B cell (primary cell): ENCODE measurements around the gene HSD3B1.
"Not testable (repeated sequence)": the region's sequence is repeated elsewhere in the genome, so short reads cannot be mapped to it uniquely, and the experiment has no call there.

ENCODE experiments used
- EZH2 ChIP-seq: IDR thresholded peaks from 2 replicates; pipeline ENCODE4 v1.6.1; 2012; ENCODE audit warnings: borderline replicate concordance, low read depth, mild to moderate bottlenecking, moderate library complexity, low read length; ENCODE audit not compliant: insufficient read depth, poor library complexity, severe bottlenecking
- TF ChIP-seq, protein P1 (sequence below): fragments of 200-600 bp; IDR thresholded peaks from one replicate; pipeline ENCODE4 v1.8.0; 2022; ENCODE audit warnings: antibody characterized with exemption, mild to moderate bottlenecking

DNA sequence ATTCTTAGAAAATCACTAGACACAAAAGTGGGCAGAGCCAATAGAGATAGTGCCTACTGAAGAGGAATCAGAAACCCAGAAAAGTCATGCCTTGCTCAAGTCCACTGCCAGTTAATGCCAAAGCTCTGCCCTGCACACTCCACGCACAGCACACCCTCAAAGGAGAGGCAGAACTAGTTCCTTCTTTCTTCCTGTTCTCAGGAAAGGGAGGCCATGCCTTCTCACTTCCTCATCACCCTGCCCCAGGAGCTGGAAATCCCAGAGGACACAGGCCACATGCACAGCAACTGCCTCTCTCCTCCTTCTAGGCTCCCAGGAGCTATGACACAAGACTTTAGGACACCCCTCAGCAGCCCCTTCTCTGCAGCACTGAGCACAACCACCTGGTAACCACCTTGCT is 45.6 kb downstream of the HSD3B1 start:
- TF ChIP-seq, protein P1, sequence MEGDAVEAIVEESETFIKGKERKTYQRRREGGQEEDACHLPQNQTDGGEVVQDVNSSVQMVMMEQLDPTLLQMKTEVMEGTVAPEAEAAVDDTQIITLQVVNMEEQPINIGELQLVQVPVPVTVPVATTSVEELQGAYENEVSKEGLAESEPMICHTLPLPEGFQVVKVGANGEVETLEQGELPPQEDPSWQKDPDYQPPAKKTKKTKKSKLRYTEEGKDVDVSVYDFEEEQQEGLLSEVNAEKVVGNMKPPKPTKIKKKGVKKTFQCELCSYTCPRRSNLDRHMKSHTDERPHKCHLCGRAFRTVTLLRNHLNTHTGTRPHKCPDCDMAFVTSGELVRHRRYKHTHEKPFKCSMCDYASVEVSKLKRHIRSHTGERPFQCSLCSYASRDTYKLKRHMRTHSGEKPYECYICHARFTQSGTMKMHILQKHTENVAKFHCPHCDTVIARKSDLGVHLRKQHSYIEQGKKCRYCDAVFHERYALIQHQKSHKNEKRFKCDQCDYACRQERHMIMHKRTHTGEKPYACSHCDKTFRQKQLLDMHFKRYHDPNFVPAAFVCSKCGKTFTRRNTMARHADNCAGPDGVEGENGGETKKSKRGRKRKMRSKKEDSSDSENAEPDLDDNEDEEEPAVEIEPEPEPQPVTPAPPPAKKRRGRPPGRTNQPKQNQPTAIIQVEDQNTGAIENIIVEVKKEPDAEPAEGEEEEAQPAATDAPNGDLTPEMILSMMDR: not testable (repeated sequence)
- TF ChIP-seq EZH2: not testable (repeated sequence)
